ENCODE data around the gene ASCL2. TPM values are rescaled to one million over a fixed set of nuclear protein-coding genes. Genes with fewer than 3 reads are reported as not detected.

The ASCL2 gene
- total RNA-seq, 4 donors from 2014 or later: 0.27 TPM; not detected in 3

GRCh38 chr11:2252018-2252417, 18.4 kb downstream of the ASCL2 start:
- 86 to 88% methylated on average over 2 to 6 of the region's 6 CpGs for WGBS, 2 donors (ENCODE audit: low coverage in 1 of 2)
- Histone ChIP-seq H3K4me3 (no peak overlapping the region), H3K27me3 (peaks cover 27% of the 10 kb centered on the region), H3K4me1 (no peaks in the 10 kb centered on the region), H3K36me3 (no peaks in the 10 kb centered on the region), H3K9me3 (peaks cover 0 to 6% (median 0%) of the 10 kb centered on the region in 3 donors), H3K27ac (no peak overlapping the region)
- no peak for ATAC-seq
- TF ChIP-seq POLR2AphosphoS5 (IDR thresholded peaks at IDR 0.05) (no peak), CTCF (IDR thresholded peaks at IDR 0.05) (no peak), EP300 (IDR thresholded peaks at IDR 0.05) (no peak), POLR2A (IDR thresholded peaks at IDR 0.05) (no peak)

GRCh38 chr11:2251138-2251537, 19.2 kb downstream of the ASCL2 start:
- Histone ChIP-seq H3K27ac (no peak overlapping the region), H3K36me3 (no peaks in the 10 kb centered on the region), H3K4me3 (no peak overlapping the region), H3K9me3 (peaks cover 0 to 6% (median 0%) of the 10 kb centered on the region in 3 donors), H3K4me1 (no peaks in the 10 kb centered on the region), H3K27me3 (peaks cover 27% of the 10 kb centered on the region)
- 73 to 98% methylated on average over 5 to 6 of the region's 6 CpGs for WGBS, 2 donors (ENCODE audit: low coverage in 1 of 2)
- TF ChIP-seq CTCF (IDR thresholded peaks at IDR 0.05): no peak
- no peak for TF ChIP-seq POLR2A (IDR thresholded peaks at IDR 0.05)
- TF ChIP-seq POLR2AphosphoS5 (IDR thresholded peaks at IDR 0.05): no peak
- no peak for TF ChIP-seq EP300 (IDR thresholded peaks at IDR 0.05)
- no peak for ATAC-seq

- 63 to 100% methylated on average over 1 to 4 of the region's 8 CpGs for WGBS, 2 donors (ENCODE audit: low coverage in 1 of 2)
- ATAC-seq: no peak
- H3K4me1 ChIP-seq: no peaks in the 10 kb centered on the region
- peaks cover 27% of the 10 kb centered on the region for H3K27me3 ChIP-seq
- H3K27ac ChIP-seq: no peak overlapping the region
- peaks cover 0 to 1% (median 0%) of the 10 kb centered on the region in 3 donors for H3K9me3 ChIP-seq
- no peak for TF ChIP-seq POLR2A (IDR thresholded peaks at IDR 0.05)
- no peak for TF ChIP-seq POLR2AphosphoS5 (IDR thresholded peaks at IDR 0.05)
- no peak for TF ChIP-seq EP300 (IDR thresholded peaks at IDR 0.05)
- no peak for TF ChIP-seq CTCF (IDR thresholded peaks at IDR 0.05)
- no peaks in the 10 kb centered on the region for H3K36me3 ChIP-seq
- no peak overlapping the region for H3K4me3 ChIP-seq
These were observed 19.9 kb downstream of the ASCL2 start for GRCh38 chr11:2250485-2250884.

GRCh38 chr11:2250041-2250440, 20.3 kb downstream of the ASCL2 start:
- TF ChIP-seq EP300 (IDR thresholded peaks at IDR 0.05): no peak
- no peak for TF ChIP-seq POLR2AphosphoS5 (IDR thresholded peaks at IDR 0.05)
- TF ChIP-seq CTCF (IDR thresholded peaks at IDR 0.05): no peak
- TF ChIP-seq POLR2A (IDR thresholded peaks at IDR 0.05): no peak
- no peak overlapping the region for H3K27ac ChIP-seq
- no peak for ATAC-seq
- H3K4me3 ChIP-seq: no peak overlapping the region
- H3K36me3 ChIP-seq: no peaks in the 10 kb centered on the region
- H3K4me1 ChIP-seq: no peaks in the 10 kb centered on the region
- H3K9me3 ChIP-seq: no peaks in the 10 kb centered on the region
- 90% methylated on average over 2 of the region's 9 CpGs; no CpG with 5 or more reads in 1 of the 2 donors for WGBS, 2 donors (ENCODE audit: low coverage in 1 of 2)
- peaks cover 27% of the 10 kb centered on the region for H3K27me3 ChIP-seq

GRCh38 chr11:2249189-2249916, 21.0 kb downstream of the ASCL2 start:
- peaks cover 27% of the 10 kb centered on the region for H3K27me3 ChIP-seq
- ATAC-seq: no peak
- no peaks in the 10 kb centered on the region for H3K9me3 ChIP-seq
- no peak overlapping the region for H3K27ac ChIP-seq
- no peak for TF ChIP-seq EP300 (IDR thresholded peaks at IDR 0.05)
- TF ChIP-seq CTCF (IDR thresholded peaks at IDR 0.05): no peak
- TF ChIP-seq POLR2AphosphoS5 (IDR thresholded peaks at IDR 0.05): no peak
- no peak for TF ChIP-seq POLR2A (IDR thresholded peaks at IDR 0.05)
- no peaks in the 10 kb centered on the region for H3K36me3 ChIP-seq
- WGBS, 2 donors (ENCODE audit: low coverage in 1 of 2): 72% methylated on average over 7 of the region's 20 CpGs; no CpG with 5 or more reads in 1 of the 2 donors
- no peak overlapping the region for H3K4me3 ChIP-seq
- no peaks in the 10 kb centered on the region for H3K4me1 ChIP-seq
